H9 (cell line): ENCODE measurements around the gene SATB1. TPM values are rescaled to one million over a fixed set of nuclear protein-coding genes. Genes with fewer than 3 reads are reported as not detected.

Experiments used
- DNase-seq: peaks from one replicate; pipeline ENCODE4 v3.0.0-alpha.2; 2017
- H2AFZ ChIP-seq: one replicate; pipeline ENCODE4 v1.6.1; 2013; ENCODE audit warnings: mild to moderate bottlenecking, low read length, control low read depth, moderate library complexity
- H2AK5ac ChIP-seq: 2 replicates; pipeline ENCODE4 v1.6.1; 2013; ENCODE audit warnings: low read length, control low read depth, mixed read lengths; ENCODE audit not compliant: insufficient read length
- H2BK120ac ChIP-seq: one replicate; pipeline ENCODE4 v1.6.1; 2013; ENCODE audit warnings: low read depth, mild to moderate bottlenecking, low read length, control low read depth, inconsistent platforms; ENCODE audit not compliant: poor library complexity, severe bottlenecking
- H2BK12ac ChIP-seq: 2 replicates; pipeline ENCODE4 v1.6.1; 2013; ENCODE audit warnings: low read length, control low read depth, mixed read lengths, low read depth; ENCODE audit not compliant: insufficient read length
- H2BK15ac ChIP-seq: 2 replicates; pipeline ENCODE4 v1.6.1; 2013; ENCODE audit warnings: low read depth, low read length, control low read depth
- H2BK20ac ChIP-seq: one replicate; pipeline ENCODE4 v1.6.1; 2013; ENCODE audit warnings: low read depth, mild to moderate bottlenecking, low read length, control low read depth, inconsistent platforms; ENCODE audit not compliant: poor library complexity, severe bottlenecking
- H2BK5ac ChIP-seq: 2 replicates; pipeline ENCODE4 v1.6.1; 2013; ENCODE audit warnings: low read length, control low read depth, mixed read lengths; ENCODE audit not compliant: insufficient read length
- H3K14ac ChIP-seq: 2 replicates; pipeline ENCODE4 v1.6.1; 2013; ENCODE audit warnings: low read length, control low read depth; ENCODE audit not compliant: insufficient read depth
- H3K18ac ChIP-seq: 2 replicates; pipeline ENCODE4 v1.6.1; 2013; ENCODE audit warnings: low read depth, mild to moderate bottlenecking, mixed read lengths, low read length, control low read depth; ENCODE audit not compliant: insufficient read length
- H3K23ac ChIP-seq: 2 replicates; pipeline ENCODE4 v1.6.1; 2013; ENCODE audit warnings: low read length, control low read depth, mixed read lengths, low read depth; ENCODE audit not compliant: insufficient read length
- H3K23me2 ChIP-seq: 2 replicates; pipeline ENCODE4 v1.6.1; 2013; ENCODE audit warnings: low read depth, mild to moderate bottlenecking, mixed read lengths, low read length, control low read depth; ENCODE audit not compliant: insufficient read length, poor library complexity, severe bottlenecking
- H3K27ac ChIP-seq: 2 replicates; pipeline ENCODE4 v1.5.1; 2013; ENCODE audit warnings: low read length, control low read depth, mixed read lengths, low read depth; ENCODE audit not compliant: insufficient read length
- H3K27me3 ChIP-seq: 2 replicates; pipeline ENCODE4 v1.6.1; 2013; ENCODE audit warnings: low read length, control low read depth, inconsistent platforms; ENCODE audit not compliant: insufficient read depth
- H3K4ac ChIP-seq: 2 replicates; pipeline ENCODE4 v1.6.1; 2013; ENCODE audit warnings: low read depth, mild to moderate bottlenecking, control low read depth, inconsistent platforms, low read length, moderate library complexity
- H3K4me1 ChIP-seq: 2 replicates; pipeline ENCODE4 v1.6.1; 2013; ENCODE audit warnings: low read length, control low read depth, inconsistent platforms; ENCODE audit not compliant: insufficient read depth
- H3K4me2 ChIP-seq: 2 replicates; pipeline ENCODE4 v1.6.1; 2013; ENCODE audit warnings: low read length, control low read depth, mixed read lengths; ENCODE audit not compliant: insufficient read length, insufficient read depth
- H3K56ac ChIP-seq: 2 replicates; pipeline ENCODE4 v1.6.1; 2013; ENCODE audit warnings: low read depth, mild to moderate bottlenecking, mixed read lengths, low read length, control low read depth; ENCODE audit not compliant: insufficient read length
- H3K79me1 ChIP-seq: 2 replicates; pipeline ENCODE4 v1.6.1; 2013; ENCODE audit warnings: low read depth, mild to moderate bottlenecking, moderate library complexity, low read length, control low read depth, inconsistent platforms; ENCODE audit not compliant: insufficient read depth, poor library complexity, severe bottlenecking
- H3K79me2 ChIP-seq: 2 replicates; pipeline ENCODE4 v1.6.1; 2013; ENCODE audit warnings: low read length, control low read depth, inconsistent platforms; ENCODE audit not compliant: insufficient read depth
- H3K9ac ChIP-seq: 2 replicates; pipeline ENCODE4 v1.6.1; 2013; ENCODE audit warnings: low read length, control low read depth, mixed read lengths; ENCODE audit not compliant: insufficient read length; ENCODE audit errors: extremely low read depth
- H3K9me3 ChIP-seq: one replicate; pipeline ENCODE4 v1.6.1; 2013; ENCODE audit warnings: low read depth, low read length, inconsistent platforms; ENCODE audit not compliant: control insufficient read depth
- H3T11ph ChIP-seq: one replicate; pipeline ENCODE4 v1.6.1; 2013; ENCODE audit warnings: mild to moderate bottlenecking, low read length, control low read depth, inconsistent platforms
- H4K20me1 ChIP-seq: one replicate; pipeline ENCODE4 v1.6.1; 2013; ENCODE audit not compliant: control insufficient read depth, insufficient read length, insufficient read depth
- H4K5ac ChIP-seq: 2 replicates; pipeline ENCODE4 v1.6.1; 2013; ENCODE audit warnings: low read depth, mild to moderate bottlenecking, mixed read lengths, low read length, control low read depth; ENCODE audit not compliant: insufficient read length
- H4K8ac ChIP-seq: replicated peaks from 2 replicates; pipeline ENCODE4 v1.6.1; 2013; ENCODE audit warnings: low read length, control low read depth, mixed read lengths, low read depth; ENCODE audit not compliant: insufficient read length
- H4K91ac ChIP-seq: 2 replicates; pipeline ENCODE4 v1.6.1; 2013; ENCODE audit warnings: low read depth, mild to moderate bottlenecking, moderate library complexity, mixed read lengths, low read length, control low read depth; ENCODE audit not compliant: insufficient read length
- H3K27ac Mint-ChIP-seq, 3 experiments: 2 replicates in 2 of 3; 3 replicates in 1 of 3; pipeline ENCODE4 v1.8.0; 2020 to 2021; ENCODE audit warnings: mixed read lengths in 3 of 3, mild to moderate bottlenecking in 1 of 3, moderate library complexity in 1 of 3
- H3K27me3 Mint-ChIP-seq: 2 replicates; pipeline ENCODE4 v1.8.0; 2021; ENCODE audit warnings: low read depth, mild to moderate bottlenecking, moderate library complexity, mixed read lengths
- H3K36me3 Mint-ChIP-seq, 3 experiments: 2 replicates in 2 of 3; 3 replicates in 1 of 3; pipeline ENCODE4 v1.8.0; 2020 to 2021; ENCODE audit warnings: low read depth in 3 of 3, mixed read lengths in 3 of 3; ENCODE audit not compliant: insufficient read depth in 1 of 3
- H3K4me1 Mint-ChIP-seq, 2 experiments: 2 replicates each; pipeline ENCODE4 v1.8.0; 2020; ENCODE audit warnings: mixed read lengths in 2 of 2
- H3K4me3 Mint-ChIP-seq, 2 experiments: 2 replicates in 1 of 2; 3 replicates in 1 of 2; pipeline ENCODE4 v1.8.0; 2020 to 2021; ENCODE audit warnings: mild to moderate bottlenecking in 2 of 2, mixed read lengths in 2 of 2, moderate library complexity in 1 of 2
- H3K9me3 Mint-ChIP-seq, 2 experiments: 2 replicates in 1 of 2; 3 replicates in 1 of 2; pipeline ENCODE4 v1.8.0; 2020; ENCODE audit warnings: mild to moderate bottlenecking in 2 of 2, mixed read lengths in 2 of 2, moderate library complexity in 1 of 2
- CTCF ChIP-seq: fragments of 200-600 bp; sonication (generic); conservative IDR thresholded peaks from 3 replicates; pipeline ENCODE4 v1.8.0; 2021; ENCODE audit warnings: antibody characterized with exemption, mild to moderate bottlenecking
- WGBS: extraction: QIAGEN DNeasy Blood & Tissue Kit; methylation state at CpG from one replicate; pipeline ENCODE4 v1.1.7; 2013; ENCODE audit warnings: missing lambda C conversion rate, low lambda C conversion rate, mixed read lengths; ENCODE audit not compliant: insufficient read length; ENCODE audit errors: extremely low coverage; 5-methylcytosine and 5-hydroxymethylcytosine counted together
- total RNA-seq: library from RNA; stranded (reverse); gene quantifications from 2 replicates; pipeline ENCODE4 v1.2.1, GENCODE V29; 2021

The SATB1 gene
- total RNA-seq, 1 experiment from 2014 or later: 30.7 TPM

- Histone ChIP-seq H3K9me3 (no peaks in the 10 kb centered on the region), H3K18ac (no peak overlapping the region), H2BK5ac (no peak overlapping the region), H3K23ac (no peak overlapping the region), H3K4me2 (no peak overlapping the region), H2BK120ac (no peak overlapping the region), H3K4ac (no peak overlapping the region), H4K91ac (no peak overlapping the region), H3K56ac (no peak overlapping the region), H3K14ac (no peak overlapping the region), H4K20me1 (no peaks in the 10 kb centered on the region), H3K23me2 (no peaks in the 10 kb centered on the region), H3K27ac (no peak overlapping the region), H4K5ac (no peak overlapping the region), H3T11ph (no peak overlapping the region), H3K79me2 (no peaks in the 10 kb centered on the region), H2BK15ac (no peak overlapping the region), H3K9ac (no peak overlapping the region), H2AK5ac (no peak overlapping the region), H3K27me3 (no peaks in the 10 kb centered on the region), H2BK12ac (no peak overlapping the region), H3K79me1 (no peaks in the 10 kb centered on the region), H2BK20ac (no peak overlapping the region), H4K8ac (no peak overlapping the region), H2AFZ (no peak overlapping the region), H3K4me1 (no peaks in the 10 kb centered on the region)
- TF ChIP-seq CTCF: peak; percentile 79
- no peak for DNase-seq
- no peak overlapping the region for H3K27ac Mint-ChIP-seq
- H3K4me3 Mint-ChIP-seq: no peak overlapping the region
- WGBS: no CpG with 5 or more reads among the region's 2 CpGs
- no peaks in the 10 kb centered on the region for H3K9me3 Mint-ChIP-seq
- no peaks in the 10 kb centered on the region for H3K27me3 Mint-ChIP-seq
- H3K4me1 Mint-ChIP-seq: peaks cover 0 to 16% of the 10 kb centered on the region in 2 experiments; a peak in 2 of 4 replicates
- peaks cover 0 to 12% (median 3%) of the 10 kb centered on the region in 3 experiments; a peak in 5 of 7 replicates for H3K36me3 Mint-ChIP-seq
These were observed 35.9 kb downstream of the SATB1 start for GRCh38 chr3:18389108-18389733.
